Small intestine (tissue), 7 donors: ENCODE measurements around the gene SLC35F1. TPM values are rescaled to one million over a fixed set of nuclear protein-coding genes. Genes with fewer than 3 reads are reported as not detected.

ENCODE experiments used
- DNase-seq, 2 donors: peaks; one replicate each; pipeline versions ENCODE4 v3.0.0 to v3.0.0-alpha.2; 2013
- FAIRE-seq: peaks from 2 replicates; lab custom pipeline; 2012; peaks lifted over from hg19 to GRCh38; lab: Jason Lieb, UNC
- H3K27ac ChIP-seq, 3 donors: one replicate each; pipeline ENCODE4 v1.5.1; 2013; ENCODE audit warnings: low read length in 2 of 3, mild to moderate bottlenecking in 2 of 3, control low read depth in 1 of 3, inconsistent platforms in 1 of 3, low read depth in 1 of 3, moderate library complexity in 1 of 3
- H3K27me3 ChIP-seq, 3 donors: one replicate each; pipeline ENCODE4 v1.6.1; 2013; ENCODE audit warnings: low read length in 3 of 3, inconsistent platforms in 1 of 3; ENCODE audit not compliant: control insufficient read depth in 3 of 3, insufficient read depth in 3 of 3
- H3K36me3 ChIP-seq, 3 donors: one replicate each; pipeline ENCODE4 v1.6.1; 2013; ENCODE audit warnings: low read length in 3 of 3, inconsistent platforms in 1 of 3, low read depth in 1 of 3, mild to moderate bottlenecking in 1 of 3, moderate library complexity in 1 of 3; ENCODE audit not compliant: control insufficient read depth in 3 of 3, insufficient read depth in 2 of 3
- H3K4me1 ChIP-seq, 3 donors: one replicate each; pipeline ENCODE4 v1.6.1; 2013; ENCODE audit warnings: low read length in 2 of 3, inconsistent platforms in 1 of 3, low read depth in 1 of 3, mild to moderate bottlenecking in 1 of 3, moderate library complexity in 1 of 3; ENCODE audit not compliant: control insufficient read depth in 3 of 3, insufficient read depth in 2 of 3
- H3K4me3 ChIP-seq, 3 donors: one replicate each; pipeline ENCODE4 v1.5.1; 2013; ENCODE audit warnings: low read length in 3 of 3, control low read depth in 1 of 3, inconsistent platforms in 1 of 3, low read depth in 1 of 3, mild to moderate bottlenecking in 1 of 3, moderate library complexity in 1 of 3
- H3K9me3 ChIP-seq, 2 donors: one replicate each; pipeline ENCODE4 v1.6.1; 2013; ENCODE audit warnings: low read depth in 1 of 2, low read length in 1 of 2; ENCODE audit not compliant: control insufficient read depth in 2 of 2, insufficient read depth in 1 of 2
- WGBS, 3 donors: extraction: QIAGEN DNeasy Blood & Tissue Kit; methylation state at CpG; one replicate each; pipeline ENCODE4 v1.1.7; 2013; 5-methylcytosine and 5-hydroxymethylcytosine counted together
- polyA plus RNA-seq, 4 donors: library from polyadenylated mRNA; stranded (reverse) in 3 of 4; unstranded in 1 of 4; fragments of 200-250 nt in 3 of 4; fragments of 120-200 nt in 1 of 4; gene quantifications; one replicate each; pipeline versions ENCODE4 v1.2.1 to v1.2.3, GENCODE V29; 2013
- donor health status: healthy with polysubstance abuse.
- donor health status: control.
- donor health status: control.
- donor health status: Bipolar disorder and iron deficiency.
- donor health status: healthy.

SLC35F1 gene
- polyA plus RNA-seq, 4 donors, result 0.27 to 1.0 (median 0.85) TPM; not detected in 1

- Histone ChIP-seq H3K27ac (no peak overlapping the region), H3K9me3 (peaks cover 0 to 7% of the 10 kb centered on the region in 2 donors), H3K36me3 (no peaks in the 10 kb centered on the region), H3K4me1 (no peaks in the 10 kb centered on the region), H3K4me3 (no peak overlapping the region), H3K27me3 (no peaks in the 10 kb centered on the region)
- WGBS, 3 donors, result 41 to 80% (median 53%) methylated on average over 1 of the region's 1 CpG
- FAIRE-seq (no peak), DNase-seq (no peak)
Measured at GRCh38 chr6:117929501-117929900, 22.4 kb downstream of the SLC35F1 start.

GRCh38 chr6:117930645-117931044 is 23.6 kb downstream of the SLC35F1 start:
- DNase-seq (no peak), FAIRE-seq (no peak)
- Histone ChIP-seq H3K36me3 (no peaks in the 10 kb centered on the region), H3K4me3 (no peak overlapping the region), H3K27ac (no peak overlapping the region), H3K9me3 (peaks cover 0 to 7% of the 10 kb centered on the region in 2 donors), H3K4me1 (no peaks in the 10 kb centered on the region), H3K27me3 (no peaks in the 10 kb centered on the region)
- 61 to 77% (median 72%) methylated on average over 3 of the region's 3 CpGs for WGBS, 3 donors

GRCh38 chr6:117932001-117932400 is 24.9 kb downstream of the SLC35F1 start:
- Histone ChIP-seq H3K27me3 (no peaks in the 10 kb centered on the region), H3K4me1 (no peaks in the 10 kb centered on the region), H3K36me3 (no peaks in the 10 kb centered on the region), H3K4me3 (no peak overlapping the region), H3K9me3 (peaks cover 0 to 7% of the 10 kb centered on the region in 2 donors), H3K27ac (no peak overlapping the region)
- 79 to 90% (median 89%) methylated on average over 3 of the region's 3 CpGs for WGBS, 3 donors
- FAIRE-seq, result no peak
- no peak for DNase-seq

GRCh38 chr6:117932676-117933075 is 25.6 kb downstream of the SLC35F1 start:
- WGBS, 3 donors, result 15 to 48% (median 31%) methylated on average over 3 of the region's 3 CpGs
- no peak for DNase-seq
- FAIRE-seq, result no peak
- no peaks in the 10 kb centered on the region for H3K4me1 ChIP-seq
- no peak overlapping the region for H3K27ac ChIP-seq
- H3K4me3 ChIP-seq, result no peak overlapping the region
- no peaks in the 10 kb centered on the region for H3K27me3 ChIP-seq
- H3K36me3 ChIP-seq, result no peaks in the 10 kb centered on the region
- peaks cover 0 to 7% of the 10 kb centered on the region in 2 donors for H3K9me3 ChIP-seq

- no peaks in the 10 kb centered on the region for H3K27me3 ChIP-seq
- H3K4me1 ChIP-seq, result no peaks in the 10 kb centered on the region
- no peak overlapping the region for H3K4me3 ChIP-seq
- H3K36me3 ChIP-seq, result no peaks in the 10 kb centered on the region
- DNase-seq, result no peak
- no peak overlapping the region for H3K27ac ChIP-seq
- peaks cover 0 to 7% of the 10 kb centered on the region in 2 donors for H3K9me3 ChIP-seq
- no peak for FAIRE-seq
- WGBS, 3 donors, result 80 to 84% (median 84%) methylated on average over 4 of the region's 4 CpGs
Measured at GRCh38 chr6:117933471-117933870, 26.4 kb downstream of the SLC35F1 start.

GRCh38 chr6:117938311-117938995 is 31.4 kb downstream of the SLC35F1 start:
- DNase-seq, result no peak
- no peak for FAIRE-seq
- no peaks in the 10 kb centered on the region for H3K27me3 ChIP-seq
- no peak overlapping the region for H3K4me3 ChIP-seq
- WGBS, 3 donors, result 61 to 71% (median 66%) methylated on average over 5 of the region's 5 CpGs
- H3K36me3 ChIP-seq, result no peaks in the 10 kb centered on the region
- H3K27ac ChIP-seq, result no peak overlapping the region
- no peaks in the 10 kb centered on the region for H3K4me1 ChIP-seq
- H3K9me3 ChIP-seq, result no peaks in the 10 kb centered on the region

GRCh38 chr6:117947234-117947633 is 40.2 kb downstream of the SLC35F1 start:
- Histone ChIP-seq H3K27me3 (no peaks in the 10 kb centered on the region), H3K4me3 (no peak overlapping the region), H3K36me3 (no peaks in the 10 kb centered on the region), H3K27ac (no peak overlapping the region), H3K4me1 (no peaks in the 10 kb centered on the region), H3K9me3 (no peaks in the 10 kb centered on the region)
- DNase-seq, result no peak
- FAIRE-seq, result no peak
- 46 to 73% (median 73%) methylated on average over 1 of the region's 1 CpG for WGBS, 3 donors

- H3K27me3 ChIP-seq, result no peaks in the 10 kb centered on the region
- H3K27ac ChIP-seq, result no peak overlapping the region
- no peaks in the 10 kb centered on the region for H3K4me1 ChIP-seq
- no peak for DNase-seq
- no peak overlapping the region for H3K4me3 ChIP-seq
- no peak for FAIRE-seq
- WGBS, 3 donors, result 27 to 33% (median 31%) methylated on average over 3 of the region's 3 CpGs
- H3K9me3 ChIP-seq, result no peaks in the 10 kb centered on the region
- no peaks in the 10 kb centered on the region for H3K36me3 ChIP-seq
Measured at GRCh38 chr6:117951783-117952182, 44.7 kb downstream of the SLC35F1 start.
